Esophagus muscularis mucosa (tissue), 4 donors: ENCODE results near the gene PDE4D. TPM values are rescaled to one million over a fixed set of nuclear protein-coding genes. Genes with fewer than 3 reads are reported as not detected.
"Not testable (repeated sequence)": the region's sequence is repeated elsewhere in the genome, so short reads cannot be mapped to it uniquely, and the experiment has no call there.

Experiments
- DNase-seq: peaks from one replicate; pipeline ENCODE4 v3.0.0-alpha.2; 2017; ENCODE audit errors: extremely low spot score
- H3K27ac ChIP-seq, 4 donors: fragments of 200-600 bp; sonication (generic); replicated peaks in 1 of 4; 1 replicate in 3 of 4; 2 replicates in 1 of 4; pipeline ENCODE4 v1.5.1; 2016 to 2019; ENCODE audit warnings: mild to moderate bottlenecking in 1 of 4
- H3K27me3 ChIP-seq, 4 donors: fragments of 200-600 bp; sonication (generic); one replicate each; pipeline versions ENCODE4 v1.5.1 to v1.6.0; 2016 to 2019
- H3K36me3 ChIP-seq, 4 donors: fragments of 200-600 bp; sonication (generic); one replicate each; pipeline ENCODE4 v1.5.1; 2016 to 2019
- H3K4me1 ChIP-seq, 4 donors: fragments of 200-600 bp; sonication (generic); one replicate each; pipeline ENCODE4 v1.5.1; 2016 to 2019
- H3K4me3 ChIP-seq, 4 donors: fragments of 200-600 bp; sonication (generic); 1 replicate in 2 of 4; 2 replicates in 2 of 4; pipeline ENCODE4 v1.5.1; 2016 to 2019; ENCODE audit warnings: mild to moderate bottlenecking in 4 of 4, moderate library complexity in 1 of 4
- H3K9me3 ChIP-seq, 4 donors: fragments of 200-600 bp; sonication (generic); 1 replicate in 3 of 4; 2 replicates in 1 of 4; pipeline ENCODE4 v1.5.1; 2016 to 2019
- CTCF ChIP-seq, 3 experiments: fragments of 200-600 bp in 2 of 3; fragments of 450-650 bp in 1 of 3; sonication (generic) in 2 of 3; IDR thresholded peaks; one replicate each; pipeline ENCODE4 v1.5.1; 2017 to 2019; ENCODE audit warnings: antibody characterized with exemption in 3 of 3, mild to moderate bottlenecking in 2 of 3, moderate library complexity in 1 of 3
- EP300 ChIP-seq: sonication (generic); formaldehyde crosslinking; IDR thresholded peaks from one replicate; pipeline ENCODE4 v1.6.1; 2017; ENCODE audit warnings: antibody characterized with exemption
- POLR2A ChIP-seq: fragments of 450-650 bp; IDR thresholded peaks from one replicate; pipeline ENCODE4 v1.6.1; 2017; ENCODE audit warnings: antibody characterized with exemption, moderate library complexity, mild to moderate bottlenecking, low read depth
- POLR2AphosphoS5 ChIP-seq, 2 donors: sonication (generic); formaldehyde crosslinking; IDR thresholded peaks; one replicate each; pipeline ENCODE4 v1.6.1; 2017; ENCODE audit warnings: antibody characterized with exemption in 2 of 2
- WGBS: methylation state at CpG from one replicate; pipeline ENCODE4 v1.1.5; 2018; 5-methylcytosine and 5-hydroxymethylcytosine counted together
- intact Hi-C: fragments of 100-400 bp; cut with DNase I; formaldehyde crosslinking; loops from one replicate; pipeline ENCODE4 v1.15.1; 2023
- total RNA-seq, 4 donors: library from RNA; depleted of rRNA; stranded (reverse); fragments of >200 nt; gene quantifications; one replicate each; pipeline versions ENCODE4 v1.1.0 to v1.2.1, GENCODE V29; 2016

PDE4D gene
- total RNA-seq, 4 donors from 2014 or later = 39.2 to 87.0 (median 50.2) TPM

GRCh38 chr5:59785676-59786333 is 107.7 kb downstream of the PDE4D start:
- no peak for TF ChIP-seq CTCF (IDR thresholded peaks at IDR 0.05)
- no peak for TF ChIP-seq POLR2AphosphoS5 (IDR thresholded peaks at IDR 0.05)
- TF ChIP-seq EP300 = no peak
- TF ChIP-seq POLR2A = no peak
- Histone ChIP-seq H3K4me1 (peaks cover 0 to 17% (median 2%) of the 10 kb centered on the region in 4 donors), H3K4me3 (no peak overlapping the region), H3K36me3 (no peaks in the 10 kb centered on the region), H3K27ac (no peak overlapping the region), H3K9me3 (no peaks in the 10 kb centered on the region), H3K27me3 (no peaks in the 10 kb centered on the region)
- WGBS = 92% methylated on average over 5 of the region's 5 CpGs
- intact Hi-C loops = no loop called here
- no peak for DNase-seq

GRCh38 chr5:59784708-59785107 is 108.8 kb downstream of the PDE4D start:
- H3K4me1 ChIP-seq, H3K36me3 ChIP-seq, DNase-seq, H3K4me3 ChIP-seq, H3K27me3 ChIP-seq, H3K9me3 ChIP-seq, H3K27ac ChIP-seq, intact Hi-C loops: not testable (repeated sequence)
- 94% methylated on average over 1 of the region's 1 CpG for WGBS

GRCh38 chr5:59783264-59783663 is 110.3 kb downstream of the PDE4D start:
- H3K4me1 ChIP-seq = no peaks in the 10 kb centered on the region
- TF ChIP-seq POLR2AphosphoS5 (IDR thresholded peaks at IDR 0.05) (no peak), POLR2A (no peak)
- H3K9me3 ChIP-seq = no peaks in the 10 kb centered on the region
- H3K27ac ChIP-seq = no peak overlapping the region
- no peak overlapping the region for H3K4me3 ChIP-seq
- no peaks in the 10 kb centered on the region for H3K36me3 ChIP-seq
- DNase-seq = no peak
- intact Hi-C loops = no loop called here
- H3K27me3 ChIP-seq = no peaks in the 10 kb centered on the region

- intact Hi-C loops = no loop called here
- Histone ChIP-seq H3K27me3 (no peaks in the 10 kb centered on the region), H3K9me3 (no peaks in the 10 kb centered on the region), H3K36me3 (no peaks in the 10 kb centered on the region), H3K4me3 (no peak overlapping the region), H3K27ac (no peak overlapping the region), H3K4me1 (no peaks in the 10 kb centered on the region)
- 59% methylated on average over 1 of the region's 1 CpG for WGBS
- DNase-seq = no peak
- no peak for TF ChIP-seq CTCF (IDR thresholded peaks at IDR 0.05)
- no peak for TF ChIP-seq POLR2AphosphoS5 (IDR thresholded peaks at IDR 0.05)
- TF ChIP-seq POLR2A = no peak
- TF ChIP-seq EP300 = no peak
Measured at GRCh38 chr5:59782856-59783255, 110.7 kb downstream of the PDE4D start.

- no peaks in the 10 kb centered on the region for H3K4me1 ChIP-seq
- intact Hi-C loops = no loop called here
- no peaks in the 10 kb centered on the region for H3K9me3 ChIP-seq
- DNase-seq = no peak
- H3K4me3 ChIP-seq = no peak overlapping the region
- 93% methylated on average over 2 of the region's 2 CpGs for WGBS
- TF ChIP-seq EP300 (no peak), CTCF (IDR thresholded peaks at IDR 0.05) (no peak), POLR2AphosphoS5 (IDR thresholded peaks at IDR 0.05) (no peak), POLR2A (no peak)
- H3K36me3 ChIP-seq = no peaks in the 10 kb centered on the region
- no peaks in the 10 kb centered on the region for H3K27me3 ChIP-seq
- no peak overlapping the region for H3K27ac ChIP-seq
Measured at GRCh38 chr5:59779453-59779852, 114.1 kb downstream of the PDE4D start.

GRCh38 chr5:59777028-59777427 is 116.5 kb downstream of the PDE4D start:
- no peak for DNase-seq
- Histone ChIP-seq H3K9me3 (no peaks in the 10 kb centered on the region), H3K27ac (no peak overlapping the region), H3K27me3 (no peaks in the 10 kb centered on the region), H3K4me3 (no peak overlapping the region), H3K36me3 (no peaks in the 10 kb centered on the region), H3K4me1 (no peaks in the 10 kb centered on the region)
- TF ChIP-seq POLR2A = no peak
- TF ChIP-seq EP300 = no peak
- TF ChIP-seq CTCF (IDR thresholded peaks at IDR 0.05) = no peak
- TF ChIP-seq POLR2AphosphoS5 (IDR thresholded peaks at IDR 0.05) = no peak
- intact Hi-C loops = no loop called here
- 42% methylated on average over 4 of the region's 4 CpGs for WGBS
